GM12872 (cell line): ENCODE data around the gene SND1.

Experiments
- CTCF ChIP-seq: IDR thresholded peaks from 3 replicates; pipeline ENCODE4 v1.5.1; 2011; ENCODE audit warnings: low read depth, mild to moderate bottlenecking, low read length, moderate library complexity; ENCODE audit not compliant: insufficient read depth

The SND1 gene

GRCh38 chr7:127667017-127667670 is 15.2 kb downstream of the SND1 start:
- TF ChIP-seq CTCF: no peak

- no peak for TF ChIP-seq CTCF
Measured at GRCh38 chr7:127667759-127668530, 16.0 kb downstream of the SND1 start.

GRCh38 chr7:127671341-127671740 is 19.3 kb downstream of the SND1 start:
- no peak for TF ChIP-seq CTCF

- no peak for TF ChIP-seq CTCF
Measured at GRCh38 chr7:127673902-127674301, 21.9 kb downstream of the SND1 start.

GRCh38 chr7:127674361-127674760 is 22.4 kb downstream of the SND1 start:
- no peak for TF ChIP-seq CTCF

- no peak for TF ChIP-seq CTCF
Measured at GRCh38 chr7:127675721-127676120, 23.7 kb downstream of the SND1 start.

- no peak for TF ChIP-seq CTCF
Measured at GRCh38 chr7:127677433-127678230, 25.6 kb downstream of the SND1 start.
